Activated CD8-positive, alpha-beta memory T cell treated with anti-CD3 and anti-CD28 coated beads for 24 hours (primary cell): ENCODE measurements around the gene SPOPL.

Experiments
- DNase-seq: peaks from one replicate; pipeline ENCODE4 v3.0.0-alpha.2; 2020

Gene SPOPL

DNA sequence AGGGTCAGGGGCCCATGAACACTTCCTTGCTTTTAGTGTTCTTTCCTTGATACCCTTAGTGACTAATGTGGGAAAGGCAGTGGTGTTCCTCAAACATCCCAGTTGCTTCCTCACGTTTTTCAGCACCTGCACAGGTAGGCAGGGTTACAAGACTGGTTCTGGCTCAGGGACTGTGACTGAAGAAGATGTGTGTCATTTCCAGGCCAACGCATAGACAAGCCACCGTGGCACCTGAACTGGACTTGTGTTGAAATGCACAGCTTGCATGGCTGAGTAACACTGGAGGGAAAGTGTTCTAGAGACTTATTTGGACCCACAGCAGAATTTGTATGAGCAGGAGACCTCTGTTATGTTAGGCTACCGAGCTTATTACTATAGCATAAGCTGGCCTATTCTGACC, 107.9 kb downstream of the SPOPL start:
- no peak for DNase-seq

DNA sequence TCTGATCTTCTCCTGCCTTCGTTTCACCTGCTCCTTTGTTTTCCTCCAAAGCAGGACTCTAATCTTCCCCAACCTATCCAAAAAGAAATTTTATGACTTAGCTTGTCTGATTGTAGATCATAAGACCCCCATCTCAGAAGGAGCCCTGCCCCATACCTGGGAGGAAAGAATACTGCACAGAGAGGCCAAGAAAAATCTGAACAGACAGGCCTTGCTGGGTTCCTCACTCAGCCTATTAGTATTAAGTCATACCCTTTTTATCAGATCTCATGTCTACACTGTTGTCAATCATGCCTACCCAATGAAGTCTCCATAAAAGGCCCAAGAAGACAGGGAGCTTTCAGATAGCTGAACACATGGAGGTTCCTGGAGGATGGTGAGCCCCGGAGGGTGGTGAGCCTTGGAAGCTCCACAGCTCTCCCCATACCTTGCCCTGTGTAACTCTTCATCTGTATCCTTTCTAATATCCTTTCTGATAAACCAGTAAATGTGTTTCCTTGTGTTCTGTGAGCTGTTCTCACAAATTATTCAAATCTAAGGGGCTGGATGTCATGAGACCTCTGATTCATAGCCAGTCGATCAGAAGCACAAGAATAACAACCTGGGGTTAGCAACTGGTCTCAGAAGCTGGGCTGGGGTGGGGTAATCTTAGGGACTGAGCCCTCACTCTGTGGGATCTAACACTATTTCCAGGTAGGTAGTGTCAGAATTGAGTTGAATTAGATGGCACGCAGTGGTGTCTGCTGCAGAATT, 108.8 kb downstream of the SPOPL start:
- no peak for DNase-seq

DNA sequence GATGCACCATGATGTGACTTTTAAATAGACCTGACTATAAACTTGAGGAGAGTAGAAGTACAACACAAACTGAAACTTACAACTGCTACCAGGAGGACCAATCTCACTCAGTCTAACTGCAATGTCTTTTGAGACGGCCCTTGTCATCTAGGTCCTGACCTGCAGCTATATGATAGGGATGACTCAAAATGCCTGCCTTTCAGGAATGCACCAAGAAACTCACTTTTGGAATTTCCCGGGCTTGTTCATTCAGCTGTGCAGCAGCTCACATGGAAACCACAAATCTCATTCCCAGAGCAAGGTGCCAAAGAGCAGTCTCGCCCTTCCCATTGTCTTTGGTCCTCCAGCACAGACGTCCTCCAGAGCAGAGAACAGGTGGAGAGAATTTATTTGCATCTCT, 113.7 kb downstream of the SPOPL start:
- DNase-seq, result no peak

DNA sequence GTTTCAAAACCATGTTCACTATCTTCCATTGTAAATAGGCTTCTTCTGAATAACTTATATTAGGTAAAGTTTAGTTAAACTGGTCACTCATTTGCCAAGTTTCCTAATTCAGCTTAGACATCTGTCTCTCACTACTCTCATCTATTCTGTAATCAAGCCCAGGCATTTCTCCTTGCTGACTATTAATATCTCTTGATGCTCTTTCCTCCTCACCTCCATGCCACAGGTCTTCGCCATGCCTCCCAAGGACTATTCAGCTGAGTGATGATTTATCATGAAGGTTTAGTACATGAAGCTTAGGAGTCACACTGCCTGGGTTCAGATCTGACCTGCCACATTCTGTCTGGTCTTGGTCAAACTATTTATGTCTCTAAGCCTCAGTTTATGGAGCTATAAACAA, 115.5 kb downstream of the SPOPL start:
- no peak for DNase-seq

DNA sequence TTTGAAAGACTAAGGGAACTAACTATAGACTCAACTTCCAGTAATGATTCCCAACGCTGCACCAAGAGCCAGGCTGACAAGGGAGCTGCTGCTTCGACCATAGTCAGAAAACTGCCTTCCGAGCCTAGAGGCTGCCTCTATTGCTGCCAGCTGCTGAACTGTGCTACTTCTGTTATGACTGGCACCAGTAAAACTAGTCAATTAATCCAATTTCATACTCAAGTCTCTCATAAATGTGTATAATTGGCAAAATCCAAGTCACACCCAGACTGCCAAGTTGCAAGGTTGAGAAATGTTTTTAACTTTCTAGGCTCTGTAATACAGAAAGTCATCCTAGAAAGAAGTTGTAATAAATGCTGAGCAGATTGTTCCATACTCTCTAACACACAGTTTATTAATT, 117.4 kb downstream of the SPOPL start:
- DNase-seq, result no peak

DNA sequence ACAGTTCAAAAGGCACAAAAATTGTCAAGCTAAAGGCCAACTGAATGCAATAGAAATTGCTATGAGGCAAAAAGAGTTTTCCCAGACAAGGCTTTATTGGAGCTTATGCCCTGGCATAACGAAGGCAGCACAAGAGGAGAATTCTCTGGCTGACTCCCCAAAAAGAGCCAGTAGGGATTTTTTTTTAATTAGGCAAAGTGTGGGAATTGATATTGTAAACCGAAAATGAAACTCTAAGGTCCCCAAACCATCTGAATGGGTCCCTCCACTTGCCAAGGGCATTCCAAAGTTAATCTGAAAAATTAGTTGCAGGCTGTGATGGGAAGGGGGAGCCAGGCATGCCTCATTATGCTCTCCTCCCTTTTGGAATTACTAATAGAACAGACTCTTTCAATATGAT, 118.9 kb downstream of the SPOPL start:
- no peak for DNase-seq

DNA sequence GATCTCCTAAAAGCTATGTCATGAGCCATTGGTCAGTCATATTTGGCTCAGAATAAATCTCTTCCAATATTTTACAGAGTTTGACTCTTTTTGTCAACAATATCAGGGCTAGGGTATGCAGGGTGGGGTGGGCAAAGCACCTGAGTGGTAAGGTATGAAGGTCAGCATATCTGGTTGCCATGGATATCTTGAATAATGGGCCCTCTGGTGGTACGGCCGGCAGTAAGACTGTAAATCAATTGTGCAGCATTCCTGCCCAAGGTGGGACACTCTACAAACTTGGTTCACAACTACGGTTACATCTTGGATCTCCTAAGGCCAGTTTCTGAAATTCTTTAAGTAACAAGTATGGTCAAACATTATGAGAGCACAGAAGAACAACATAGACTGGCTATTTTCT, 119.6 kb downstream of the SPOPL start:
- no peak for DNase-seq

DNA sequence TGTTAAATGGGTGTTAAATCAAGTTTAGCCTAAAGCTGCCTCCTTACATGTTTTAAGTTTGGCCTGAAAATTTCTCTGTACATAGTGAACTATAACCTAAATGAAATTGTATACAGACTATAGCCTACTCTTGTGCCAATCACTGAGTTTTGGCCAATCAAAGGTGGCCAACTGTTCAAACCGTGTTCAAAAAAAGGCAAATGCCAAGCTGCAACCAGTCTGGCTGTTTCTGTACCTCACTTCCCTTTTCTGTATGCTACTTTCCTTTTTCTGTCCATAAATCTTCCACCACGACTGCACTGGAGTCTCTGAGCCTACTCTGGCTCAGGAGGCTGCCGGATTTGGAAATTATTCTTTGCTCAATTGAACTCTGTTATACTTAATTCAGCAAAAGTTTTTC, 121.0 kb downstream of the SPOPL start:
- no peak for DNase-seq
